Fibroblast of skin of right quadriceps (primary cell): Measurements from ENCODE around the gene DENND1A.
A peak's percentile ranks its signal among the peaks of the same experiment; 100 is the strongest.

Experiments
- DNase-seq: peaks from one replicate; pipeline ENCODE4 v3.0.0-alpha.2; 2013

Gene DENND1A

DNA sequence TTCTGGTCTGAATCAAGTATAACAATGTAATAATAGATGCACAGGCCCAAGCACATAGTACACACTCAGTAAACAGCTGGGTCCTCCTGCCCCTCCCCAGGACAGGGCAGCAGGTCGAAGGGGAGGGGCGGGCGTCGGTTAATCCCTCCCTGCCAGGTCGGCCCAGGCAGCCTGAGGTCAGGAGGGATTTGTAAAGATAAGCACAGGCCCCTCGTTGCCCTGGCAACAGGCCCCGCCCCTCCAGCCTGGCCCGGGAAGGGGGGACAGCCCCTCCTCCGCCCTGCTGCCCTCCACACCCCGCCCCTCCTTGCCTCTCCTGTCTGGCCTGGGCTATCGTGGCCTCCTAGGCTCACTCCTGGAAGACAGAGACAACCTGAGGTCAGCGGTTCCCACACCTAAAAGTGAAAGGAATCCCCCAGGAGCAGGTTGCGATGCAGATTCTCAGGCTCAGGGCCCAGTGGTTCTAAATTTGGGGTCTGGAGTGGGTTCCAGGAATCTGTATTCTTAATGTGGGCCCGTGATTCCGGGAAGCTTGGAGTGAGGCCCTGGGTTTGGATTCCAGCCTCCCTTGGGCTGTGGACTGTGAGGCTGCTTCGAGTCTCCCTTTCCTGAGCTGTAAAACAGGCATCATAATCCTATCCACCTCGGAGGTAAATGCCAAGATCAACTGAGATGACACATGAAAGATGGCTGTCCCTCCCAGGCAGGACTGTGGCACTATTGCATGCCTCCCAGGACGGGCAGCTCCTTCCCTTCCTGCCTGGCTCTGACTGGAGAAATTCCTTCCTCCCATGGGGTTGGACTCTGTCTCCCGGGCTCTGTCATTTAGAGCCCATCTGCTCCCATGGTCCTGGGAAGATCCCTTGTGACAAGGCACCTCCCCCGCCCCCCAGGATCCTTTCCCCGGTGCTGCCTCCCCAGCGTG is 569.5 kb downstream of the DENND1A start:
- no peak for DNase-seq

DNA sequence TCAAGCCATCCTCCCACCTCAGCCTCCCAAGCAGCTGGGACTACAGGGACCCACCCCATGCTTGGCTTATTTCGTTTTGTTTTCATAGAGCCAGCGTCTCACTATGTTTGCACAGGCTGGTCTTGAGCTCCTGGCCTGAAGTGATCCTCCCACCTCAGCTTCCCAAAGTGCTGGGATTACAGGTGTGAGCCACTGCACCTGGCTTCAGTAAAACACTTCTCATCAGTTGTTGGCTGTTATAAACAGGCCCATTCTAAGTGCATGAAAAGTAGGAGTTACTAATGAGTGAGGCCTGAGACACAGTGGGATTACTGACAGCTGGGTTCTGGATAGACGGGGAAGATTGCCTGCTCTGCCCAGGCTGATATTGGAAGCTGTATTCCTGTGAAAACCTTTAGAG is 570.4 kb downstream of the DENND1A start:
- DNase-seq, result no peak

DNA sequence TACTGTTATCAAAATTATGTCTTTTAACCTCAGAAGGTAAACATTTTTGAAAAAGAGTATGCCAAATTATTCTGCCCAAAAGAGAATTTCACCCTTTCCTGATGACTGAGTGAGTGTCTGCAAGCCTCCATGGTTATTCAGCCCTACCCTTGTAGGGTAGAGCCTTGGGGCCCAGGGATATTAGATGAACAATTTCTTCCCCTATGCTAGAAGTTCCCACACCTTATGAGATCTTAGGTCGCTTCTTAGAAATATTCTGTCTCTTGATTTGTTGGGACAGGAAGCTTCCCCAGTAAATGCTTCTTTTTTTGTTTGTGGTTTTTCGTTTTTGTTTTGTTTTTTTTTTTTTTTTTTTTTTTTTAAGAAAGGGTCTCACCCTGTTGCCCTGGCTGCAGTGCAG is 570.8 kb downstream of the DENND1A start:
- no peak for DNase-seq

- DNase-seq, result no peak
Measured at GRCh38 chr9:123358181-123358905, 571.6 kb downstream of the DENND1A start.

DNA sequence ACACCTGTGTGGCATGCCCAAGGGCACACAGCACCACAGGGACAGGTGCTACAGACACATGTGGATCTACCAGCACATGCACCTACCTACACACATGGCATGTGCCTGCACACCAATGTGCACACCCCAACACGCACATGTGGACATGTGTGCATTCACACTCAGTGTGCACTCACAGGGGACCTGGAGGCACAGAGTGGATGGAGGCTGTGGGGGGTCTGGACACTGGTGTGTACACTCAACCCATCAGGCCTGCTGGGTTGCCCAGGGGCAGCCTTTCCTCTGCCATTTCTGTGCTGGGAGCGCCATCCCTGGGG is 572.2 kb downstream of the DENND1A start:
- no peak for DNase-seq

- DNase-seq, result no peak
Measured at GRCh38 chr9:123356851-123357742, 572.8 kb downstream of the DENND1A start.

DNA sequence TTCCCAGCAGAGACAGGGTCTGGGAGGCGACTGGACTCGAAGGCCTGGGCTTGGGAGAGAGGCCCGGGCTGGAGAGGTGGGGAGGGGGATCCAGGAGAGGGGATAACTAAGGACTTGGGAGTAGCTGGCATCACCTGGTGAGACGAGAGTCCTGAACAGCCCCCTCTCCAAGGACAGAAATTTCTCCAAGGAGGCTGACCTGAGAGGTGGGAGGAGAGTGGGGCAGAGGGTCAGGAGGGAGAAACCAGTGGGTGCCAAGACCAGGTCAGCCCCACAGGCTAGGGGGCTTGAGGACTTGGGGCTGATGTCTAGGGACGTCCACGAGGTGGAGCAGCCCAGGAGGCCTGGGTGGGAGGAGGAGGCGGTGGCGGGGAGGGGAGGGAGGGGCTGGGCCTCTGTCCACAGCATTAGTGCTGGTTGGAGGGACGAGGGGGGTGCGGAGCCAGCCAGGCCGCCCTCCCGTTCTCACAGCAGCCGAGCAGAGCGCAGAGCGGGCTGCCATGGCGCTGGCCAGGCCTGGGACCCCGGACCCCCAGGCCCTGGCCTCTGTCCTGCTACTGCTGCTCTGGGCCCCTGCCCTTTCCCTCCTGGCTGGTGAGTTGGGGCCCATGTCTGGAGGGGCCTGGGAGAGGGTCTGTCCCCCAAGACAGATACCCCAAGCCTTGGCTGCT is 574.0 kb downstream of the DENND1A start, which contains the start of gene CRB2:
TSS of gene CRB2 (plus strand) at position 437 of the 671 bp plus-strand sequence. CDS start at position 501, 64 bp downstream.
- DNase-seq, result no peak

- DNase-seq, result no peak
Measured at GRCh38 chr9:123354806-123355508, 575.0 kb downstream of the DENND1A start.

DNA sequence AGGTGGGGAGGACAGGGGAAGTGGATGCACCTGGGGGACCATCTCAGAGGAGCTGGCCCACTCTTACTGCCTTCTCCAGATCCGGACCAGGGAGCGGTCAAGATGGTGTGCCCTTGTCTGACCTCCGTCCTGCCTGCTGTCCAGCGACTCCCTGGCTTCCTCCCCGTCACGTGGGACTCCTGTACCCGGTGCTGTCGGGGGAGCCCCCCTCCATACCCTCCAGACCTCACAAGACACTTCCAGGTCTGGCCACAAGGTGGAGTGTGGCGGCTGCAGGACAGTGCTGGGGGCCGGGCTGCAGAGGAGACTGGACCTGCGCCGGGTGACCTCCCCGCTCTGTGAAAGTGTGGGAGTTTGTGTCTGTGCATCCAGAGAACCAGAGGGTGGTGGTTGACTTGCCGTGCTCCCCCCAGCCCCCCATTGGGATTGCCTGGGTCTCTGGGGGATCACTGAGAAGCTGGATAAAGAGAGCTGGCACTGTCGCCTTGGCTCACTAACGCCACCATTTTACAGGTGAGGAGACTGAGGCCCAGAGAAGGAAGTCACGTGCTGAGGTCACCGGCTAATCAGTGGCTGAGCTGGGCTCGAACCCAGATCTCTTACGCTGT is 575.8 kb downstream of the DENND1A start:
- peak; percentile 49 for DNase-seq

- no peak for DNase-seq
Measured at GRCh38 chr9:123353041-123353440, 576.9 kb downstream of the DENND1A start.

GRCh38 chr9:123350590-123351310 is 579.2 kb downstream of the DENND1A start:
- no peak for DNase-seq

GRCh38 chr9:123349691-123350480 is 580.0 kb downstream of the DENND1A start:
- peak; percentile 48 for DNase-seq

DNA sequence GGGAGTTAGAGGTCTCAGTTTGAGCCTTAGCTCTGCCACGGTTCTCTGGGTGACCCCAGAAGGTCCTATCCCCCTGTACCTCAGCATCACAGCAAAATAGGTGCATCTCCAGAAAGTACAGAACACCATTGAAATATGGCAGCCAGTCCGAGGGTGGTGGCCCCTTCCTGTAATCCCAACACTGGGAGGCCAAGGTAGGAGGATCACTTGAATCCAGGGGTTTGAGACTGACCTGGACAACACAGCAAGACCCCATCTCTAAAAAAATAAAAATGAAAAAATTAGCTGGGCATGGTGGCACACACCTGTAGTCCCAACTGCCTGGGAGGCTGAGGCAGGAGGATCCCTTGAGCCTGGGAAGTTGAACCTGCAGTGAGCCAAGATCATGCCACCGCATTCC is 580.9 kb downstream of the DENND1A start:
- no peak for DNase-seq

GRCh38 chr9:123348317-123348992 is 581.5 kb downstream of the DENND1A start:
- no peak for DNase-seq

- no peak for DNase-seq
Measured at GRCh38 chr9:123347289-123348060, 582.5 kb downstream of the DENND1A start.

DNA sequence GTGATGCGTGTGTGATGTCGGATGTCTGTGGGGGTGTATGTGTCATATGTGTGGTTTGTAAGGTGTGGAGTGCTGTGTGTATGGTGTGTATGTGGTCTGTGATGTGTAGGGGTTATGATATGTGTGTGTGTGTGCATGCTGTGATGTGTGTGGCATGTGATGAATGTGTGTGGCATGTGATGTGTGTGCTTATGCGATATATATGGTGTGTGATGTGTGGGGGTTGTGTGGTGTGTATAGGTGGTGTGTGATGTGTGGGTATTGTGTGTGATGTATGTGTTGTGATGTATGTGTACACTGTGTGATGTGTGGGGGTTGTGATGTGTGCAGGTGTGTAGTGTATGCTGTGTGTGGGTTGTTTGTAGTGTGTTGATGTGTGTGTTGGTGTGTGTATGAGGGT is 583.1 kb downstream of the DENND1A start:
- no peak for DNase-seq

DNA sequence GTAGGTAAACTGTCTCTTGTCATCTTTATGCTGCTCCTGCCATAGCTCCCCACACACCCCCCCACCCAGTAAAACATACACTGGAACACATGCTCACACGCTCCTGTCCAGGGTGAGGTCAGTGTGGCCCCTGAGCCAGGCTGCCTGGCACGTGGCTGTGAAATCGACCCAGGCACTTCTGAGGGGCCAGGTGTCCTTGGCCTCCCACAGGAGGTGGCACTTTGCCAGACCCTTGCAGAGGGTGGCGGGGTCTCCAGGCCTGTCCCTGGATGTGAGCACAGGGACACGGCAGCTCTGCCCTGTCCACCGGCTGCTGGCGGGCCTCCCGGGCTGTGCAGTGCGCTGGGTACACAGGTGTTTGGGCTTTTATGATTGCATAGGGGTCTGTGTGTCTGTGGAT is 583.9 kb downstream of the DENND1A start:
- DNase-seq, result no peak

GRCh38 chr9:123345567-123345955 is 584.4 kb downstream of the DENND1A start:
- no peak for DNase-seq
